NAMALWA (cell line): Measurements from ENCODE around the gene CCNJL.
"Not testable (repeated sequence)": the region's sequence is repeated elsewhere in the genome, so short reads cannot be mapped to it uniquely, and the experiment has no call there.

Experiments
- DNase-seq: peaks from one replicate; pipeline ENCODE4 v3.0.0-alpha.2; 2015; ENCODE audit warnings: low spot score

The CCNJL gene, protein sequence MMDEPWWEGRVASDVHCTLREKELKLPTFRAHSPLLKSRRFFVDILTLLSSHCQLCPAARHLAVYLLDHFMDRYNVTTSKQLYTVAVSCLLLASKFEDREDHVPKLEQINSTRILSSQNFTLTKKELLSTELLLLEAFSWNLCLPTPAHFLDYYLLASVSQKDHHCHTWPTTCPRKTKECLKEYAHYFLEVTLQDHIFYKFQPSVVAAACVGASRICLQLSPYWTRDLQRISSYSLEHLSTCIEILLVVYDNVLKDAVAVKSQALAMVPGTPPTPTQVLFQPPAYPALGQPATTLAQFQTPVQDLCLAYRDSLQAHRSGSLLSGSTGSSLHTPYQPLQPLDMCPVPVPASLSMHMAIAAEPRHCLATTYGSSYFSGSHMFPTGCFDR

DNA sequence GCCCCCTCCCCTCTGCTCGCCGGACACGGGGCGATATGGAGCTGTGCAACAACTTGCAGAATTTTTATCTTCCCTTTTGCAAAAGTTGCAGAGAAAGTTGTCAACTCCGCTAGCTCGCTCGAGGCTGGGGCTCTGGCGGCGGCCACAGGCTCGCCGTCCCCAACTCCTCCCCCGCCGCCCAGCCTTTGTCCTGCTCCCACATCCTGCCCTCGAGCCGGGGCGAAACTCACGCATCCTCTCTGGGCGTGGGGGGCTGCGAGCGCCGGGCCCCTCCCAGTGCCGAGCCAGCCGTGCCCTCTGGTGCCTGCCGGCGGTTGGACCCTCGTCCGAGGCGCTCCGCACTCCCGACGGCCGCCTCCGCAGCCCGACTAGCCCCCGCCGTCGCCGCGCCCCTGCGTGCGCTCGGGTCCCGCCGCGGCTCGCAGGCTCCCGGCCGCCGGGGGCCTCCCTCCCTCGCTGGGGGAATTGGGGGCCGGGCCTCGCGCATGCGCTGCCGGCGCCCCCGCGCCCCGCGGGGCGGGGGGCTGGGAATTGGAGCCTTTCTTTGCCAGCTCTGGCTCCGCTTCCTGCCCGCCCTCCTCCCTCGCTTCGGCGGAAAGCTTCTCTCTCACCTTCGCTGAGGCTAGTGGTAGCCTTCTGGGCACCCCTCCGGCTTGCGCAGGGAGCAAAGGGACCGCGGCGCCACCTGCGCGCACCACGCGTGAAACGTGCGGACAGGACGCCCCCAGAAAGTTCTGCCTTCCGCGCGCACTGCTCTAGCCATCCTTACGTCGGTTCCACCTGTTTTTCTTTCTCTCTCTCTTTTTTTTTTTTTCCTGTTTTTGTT lies at the start of gene CCNJL:
Gene CCNJL (minus strand): TSS at position 431 of the 826 bp plus-strand sequence. CDS start 641 bp downstream, outside the sequence.
- no peak for DNase-seq

DNA sequence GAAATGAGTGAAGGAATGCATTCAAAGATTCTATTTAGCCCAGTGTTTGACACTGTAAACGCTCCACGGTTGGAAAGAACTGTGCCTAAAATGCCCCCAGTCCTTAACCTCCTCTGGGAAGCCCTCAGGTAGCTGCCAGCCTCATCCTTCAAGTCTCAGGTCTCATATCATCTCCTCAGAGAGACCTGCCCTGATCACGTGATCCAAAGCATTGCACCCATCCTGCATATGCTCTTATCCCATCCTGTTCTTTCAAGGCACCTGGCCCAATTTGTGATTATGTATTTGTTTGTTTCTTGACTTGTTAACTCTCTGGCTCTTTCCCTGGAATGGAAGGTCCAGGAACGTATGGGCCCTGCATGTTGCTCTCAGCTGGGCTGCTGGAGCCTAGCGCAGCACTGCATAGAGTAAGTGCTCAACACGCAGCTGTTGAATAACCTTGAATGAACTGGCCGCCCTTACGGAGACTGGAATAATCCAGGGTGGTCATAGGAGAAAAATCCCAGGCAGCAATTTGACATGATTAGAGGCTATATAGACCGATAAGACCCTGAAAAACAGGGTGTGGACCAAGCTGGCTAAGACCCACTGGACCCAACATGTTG lies 49.4 kb upstream of the CCNJL start:
- DNase-seq: no peak

DNA sequence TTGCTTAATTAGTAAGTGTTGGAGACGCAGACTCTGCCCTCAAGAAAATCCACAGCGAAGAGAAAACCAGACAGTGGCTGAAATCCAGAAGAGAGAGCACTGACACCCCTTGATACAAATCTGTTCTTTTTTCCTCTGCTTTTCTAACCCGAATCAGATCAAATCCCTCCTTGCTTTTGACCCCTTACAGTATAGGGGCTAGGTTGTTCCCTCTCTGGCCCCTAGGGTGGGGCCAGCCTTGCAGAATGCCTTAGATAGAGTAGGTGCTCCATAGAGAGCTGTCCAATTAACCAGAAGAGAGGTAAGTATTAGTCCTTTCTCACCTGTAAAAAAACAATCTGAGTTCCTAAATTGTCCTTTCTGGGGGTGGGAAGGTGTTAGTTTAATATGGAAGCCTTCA lies 47.9 kb upstream of the CCNJL start:
- DNase-seq: no peak

DNA sequence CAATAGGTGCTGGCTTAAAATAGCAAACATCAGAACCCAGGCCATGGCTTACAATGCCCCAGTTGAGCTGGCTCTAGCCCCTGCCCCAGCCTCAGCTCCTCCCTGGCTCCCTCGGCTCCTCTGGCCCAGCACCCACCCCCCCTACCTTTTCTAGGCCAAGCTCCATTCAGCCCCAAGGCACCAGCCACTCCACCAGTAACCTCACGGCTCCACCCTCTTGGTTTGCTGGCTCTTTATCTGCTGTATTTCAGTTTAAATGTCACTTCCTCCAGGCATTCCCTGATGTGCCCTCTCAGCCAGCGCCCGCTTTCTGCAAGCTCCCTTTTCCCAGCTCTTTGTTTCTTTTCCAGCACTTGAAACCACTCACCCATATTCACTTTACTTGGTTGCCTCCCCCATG lies 47.5 kb upstream of the CCNJL start:
- no peak for DNase-seq

DNA sequence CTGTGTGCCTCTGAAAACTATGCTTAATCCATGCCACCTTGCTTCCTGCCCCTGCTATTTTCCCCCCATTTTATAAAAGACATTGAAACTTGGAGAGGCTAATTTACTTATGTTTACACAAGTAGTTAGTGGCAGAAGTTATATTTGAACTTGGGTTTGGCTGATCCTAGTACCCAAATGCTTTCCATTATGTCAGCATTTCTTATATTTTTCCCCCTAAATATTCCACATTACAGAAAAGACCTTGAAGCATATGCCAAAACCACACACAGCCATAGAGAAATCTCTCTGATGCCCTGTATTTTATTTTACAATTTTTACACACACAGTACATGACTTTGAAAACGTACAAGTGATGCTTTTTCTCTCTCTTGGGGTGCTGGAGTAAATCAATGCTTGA lies 46.9 kb upstream of the CCNJL start:
- DNase-seq: no peak

DNA sequence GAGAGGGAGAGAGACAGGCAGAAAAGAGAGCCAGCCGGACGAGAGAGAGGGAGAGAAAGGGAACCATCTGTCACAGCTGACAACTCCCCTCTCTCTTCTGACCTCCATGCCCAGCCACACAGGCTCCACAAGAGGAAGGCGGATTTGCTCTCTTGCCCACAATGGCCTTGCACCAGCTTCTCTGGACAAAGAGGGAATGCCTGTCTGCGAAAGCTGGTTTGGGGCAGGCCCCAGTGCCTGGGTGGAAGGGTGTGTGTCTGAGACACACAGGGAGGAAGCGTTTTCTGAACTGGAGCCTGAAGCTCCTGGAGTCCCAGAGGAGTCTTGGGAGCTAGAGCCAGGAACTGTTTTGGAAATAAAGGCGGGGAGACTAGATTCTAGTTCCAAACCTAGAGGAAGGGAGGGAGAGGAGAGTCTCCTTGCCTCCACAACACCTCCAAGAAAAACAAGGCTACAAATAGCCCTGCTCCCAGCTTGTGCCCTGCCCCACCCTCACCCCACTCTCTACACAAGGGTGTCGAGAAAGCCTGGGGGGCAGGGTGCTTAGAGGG lies 45.6 kb upstream of the CCNJL start:
- DNase-seq: no peak

DNA sequence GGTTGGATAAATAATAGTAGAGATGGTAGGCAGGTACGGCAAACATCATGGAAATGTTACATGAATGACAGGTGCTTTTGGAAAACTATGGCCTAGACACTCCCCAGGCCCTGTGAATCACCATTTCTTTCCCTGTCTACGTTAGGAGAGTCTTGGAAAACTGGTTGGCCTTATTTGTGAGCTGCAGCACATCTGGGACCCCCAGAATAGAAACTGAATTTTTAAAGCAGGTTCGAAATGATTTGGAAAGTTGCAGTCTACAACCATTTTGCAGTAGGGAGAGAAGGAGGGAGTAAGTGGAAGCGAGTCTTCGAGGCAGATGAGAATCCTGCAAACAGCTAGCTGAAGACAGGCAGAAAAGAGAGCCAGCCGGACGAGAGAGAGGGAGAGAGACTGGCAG lies 45.0 kb upstream of the CCNJL start:
- DNase-seq: no peak

DNA sequence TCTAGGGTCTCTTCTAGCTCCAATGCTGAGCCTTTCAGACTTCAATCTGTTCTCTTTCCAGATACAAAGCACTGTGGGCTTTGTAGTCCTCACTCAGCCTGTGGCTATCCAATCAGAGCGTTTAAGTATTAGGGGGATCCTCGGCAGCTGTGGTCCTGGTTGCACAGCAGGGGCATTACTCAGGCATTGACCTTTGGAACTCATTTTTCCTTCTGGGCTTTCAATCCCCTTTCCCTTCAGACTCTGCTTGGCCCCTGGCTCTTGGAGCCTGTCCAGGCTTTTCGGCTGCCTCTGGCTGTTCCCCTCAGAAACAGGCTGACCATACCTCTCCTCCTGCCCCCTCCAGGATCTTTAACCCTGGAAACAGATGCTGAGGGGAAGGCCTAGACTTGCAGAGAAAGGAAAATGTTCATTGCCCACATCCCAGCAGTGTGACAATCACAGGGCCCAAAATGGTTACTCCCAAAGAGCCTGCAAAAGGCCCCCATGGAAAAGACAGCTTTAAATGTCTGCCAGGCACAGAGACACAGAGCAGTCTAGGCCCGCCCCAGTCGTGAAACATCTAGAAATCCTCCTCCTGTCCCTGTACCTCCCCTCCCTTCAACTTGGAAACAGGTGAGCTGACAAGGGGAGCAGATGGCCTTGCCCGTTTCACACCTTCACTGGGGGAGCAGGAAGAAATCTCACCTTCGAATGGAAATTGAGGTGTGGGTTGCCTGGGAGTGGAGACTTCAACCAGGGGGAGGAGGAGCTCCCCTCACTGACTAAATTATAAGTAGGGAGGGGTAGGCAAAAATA lies 44.4 kb upstream of the CCNJL start:
- DNase-seq: no peak

DNA sequence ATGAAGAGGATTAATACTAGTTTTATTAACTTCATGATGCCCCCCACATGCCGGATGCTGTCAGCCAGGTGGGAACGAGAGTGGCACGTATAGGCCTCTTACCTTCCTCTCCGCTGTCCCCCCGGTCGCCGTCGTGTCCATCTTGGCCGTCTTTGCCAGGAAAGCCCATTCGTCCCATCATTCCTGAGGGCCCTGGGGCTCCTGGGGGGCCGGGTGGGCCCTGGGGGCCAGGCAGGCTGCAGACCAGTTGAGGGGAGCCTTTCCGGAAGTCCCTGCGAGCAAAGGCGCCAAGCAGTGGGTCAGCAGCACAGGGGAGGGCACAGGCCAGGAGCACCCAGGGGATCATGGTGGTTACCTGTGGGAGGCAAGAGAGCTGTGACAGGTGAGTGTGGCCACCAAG lies 42.3 kb upstream of the CCNJL start:
- DNase-seq: no peak

DNA sequence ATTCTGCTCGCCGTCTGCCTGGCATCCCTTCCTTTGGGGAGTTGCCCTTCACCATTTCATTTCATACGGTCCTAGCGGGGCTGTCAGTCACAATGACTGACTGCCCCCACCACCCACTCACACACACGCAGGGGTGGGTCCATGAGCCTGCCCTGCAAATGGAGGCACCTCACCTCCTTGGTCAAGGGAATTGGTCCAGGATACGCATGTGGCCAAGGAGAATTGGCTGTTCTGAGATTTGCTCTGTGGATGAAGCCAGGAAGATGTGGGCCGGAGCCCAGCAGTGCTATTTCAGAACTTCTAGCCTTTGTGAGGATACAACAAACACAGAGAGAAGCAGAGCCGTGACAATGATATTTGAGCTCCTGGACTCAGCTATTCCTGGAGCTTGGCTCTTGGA lies 41.0 kb upstream of the CCNJL start:
- no peak for DNase-seq

DNA sequence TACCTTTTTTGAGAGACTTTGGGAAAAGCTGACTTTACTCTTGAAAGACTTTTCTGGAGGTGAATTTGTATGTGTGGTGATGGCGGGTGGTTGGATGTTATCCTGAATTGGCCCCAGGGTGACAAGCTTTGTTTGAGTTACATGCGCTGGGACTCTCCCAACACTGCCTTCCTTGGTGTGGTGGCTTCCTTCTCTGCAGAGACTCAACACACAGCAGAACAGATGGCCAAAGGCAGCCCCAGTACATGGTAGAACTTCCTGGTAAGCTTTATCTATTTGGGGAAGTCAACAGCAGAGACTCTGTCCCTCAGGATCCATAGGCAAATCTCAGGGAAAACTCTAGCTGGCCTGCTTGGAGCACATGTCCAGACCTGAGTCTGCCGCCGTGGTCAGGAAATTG lies 39.9 kb upstream of the CCNJL start:
- no peak for DNase-seq

DNA sequence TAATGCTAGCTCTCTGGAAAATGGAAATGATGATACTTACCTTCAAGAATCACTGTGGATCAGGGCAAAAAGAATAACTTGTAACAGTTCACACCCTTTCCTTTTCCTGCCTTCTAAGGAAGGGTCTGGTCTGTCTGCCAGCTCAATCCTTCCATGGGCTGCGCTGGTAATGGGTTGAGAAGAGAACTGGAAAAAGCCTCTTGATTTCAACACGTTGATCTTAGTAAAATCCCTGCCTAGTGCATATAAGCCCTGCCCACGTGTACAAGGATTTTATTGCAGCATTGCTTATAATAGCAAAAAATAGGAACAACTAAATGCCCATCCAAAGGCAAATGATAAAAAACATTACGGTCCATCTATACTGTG lies 37.6 kb upstream of the CCNJL start:
- DNase-seq: no peak

DNA sequence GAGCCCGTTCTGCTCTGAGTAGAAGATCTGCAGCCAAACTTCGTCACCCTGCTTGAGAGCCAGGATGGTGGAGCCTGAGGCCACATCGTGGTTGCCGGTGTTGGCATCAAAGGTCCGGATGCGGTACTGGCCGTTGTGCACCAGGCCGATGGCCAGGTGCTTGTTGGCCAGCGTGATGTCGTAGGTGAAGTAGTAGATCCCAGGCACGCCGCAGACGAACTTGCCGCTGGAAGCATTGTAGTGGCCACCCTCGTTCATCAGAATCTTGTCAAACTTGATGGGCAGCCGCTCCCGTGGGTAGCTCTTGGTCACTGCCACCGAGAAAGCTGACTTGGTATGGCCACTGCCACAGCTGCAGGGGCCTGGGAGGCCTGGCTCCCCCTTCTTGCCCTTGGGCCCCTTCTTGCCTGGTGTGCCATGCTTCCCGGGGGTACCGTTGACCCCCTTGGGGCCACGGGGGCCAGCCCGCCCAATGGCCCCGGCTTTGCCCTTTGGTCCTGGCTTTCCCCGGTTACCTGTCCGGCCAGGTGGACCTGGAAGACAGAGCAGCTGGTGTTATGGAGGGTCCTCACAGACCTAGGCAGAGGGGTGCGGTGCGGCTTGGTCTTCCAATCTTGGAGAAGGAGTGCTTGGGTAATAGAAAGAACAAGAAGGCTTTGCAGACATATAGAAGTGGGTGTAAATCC lies 37.0 kb upstream of the CCNJL start:
- DNase-seq: no peak

DNA sequence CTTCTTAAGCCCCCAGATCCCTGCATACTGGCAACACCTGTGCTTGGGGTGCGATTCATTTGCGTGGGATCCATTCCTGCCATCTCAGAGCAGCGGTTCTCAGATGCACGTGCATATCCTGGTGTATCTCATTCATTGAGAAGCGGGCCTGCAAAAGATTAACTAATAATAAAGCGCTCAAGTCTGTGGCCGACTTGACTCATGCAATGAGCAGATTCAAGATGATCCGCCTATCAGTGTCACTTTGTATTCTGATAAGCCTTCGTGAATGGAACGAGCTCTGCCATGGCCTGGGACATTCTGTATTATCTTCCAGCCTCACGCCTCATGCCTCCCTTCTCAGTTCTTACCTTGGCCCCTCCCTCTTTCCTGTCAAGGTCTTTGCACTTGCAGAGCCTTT lies 35.7 kb upstream of the CCNJL start:
- DNase-seq: no peak

DNA sequence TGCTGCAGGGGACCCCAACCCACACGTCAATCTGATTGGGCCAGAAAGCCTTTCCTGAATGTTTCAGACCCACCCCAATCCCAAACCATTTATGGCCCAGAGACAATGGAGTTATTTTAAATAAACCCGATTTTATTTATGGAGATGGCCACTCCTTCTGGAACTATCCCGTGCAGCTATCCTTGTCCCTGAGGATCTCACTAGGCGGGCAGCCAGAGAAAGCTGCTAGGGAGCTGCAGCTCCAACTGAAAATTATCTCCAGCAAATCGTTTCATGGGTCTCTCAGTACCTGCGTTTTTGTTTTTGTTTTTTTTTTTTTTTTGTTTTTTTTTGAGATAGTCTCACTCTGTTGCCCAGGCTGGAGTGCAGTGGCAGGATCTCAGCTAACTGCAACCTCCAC lies 35.1 kb upstream of the CCNJL start:
- no peak for DNase-seq

DNA sequence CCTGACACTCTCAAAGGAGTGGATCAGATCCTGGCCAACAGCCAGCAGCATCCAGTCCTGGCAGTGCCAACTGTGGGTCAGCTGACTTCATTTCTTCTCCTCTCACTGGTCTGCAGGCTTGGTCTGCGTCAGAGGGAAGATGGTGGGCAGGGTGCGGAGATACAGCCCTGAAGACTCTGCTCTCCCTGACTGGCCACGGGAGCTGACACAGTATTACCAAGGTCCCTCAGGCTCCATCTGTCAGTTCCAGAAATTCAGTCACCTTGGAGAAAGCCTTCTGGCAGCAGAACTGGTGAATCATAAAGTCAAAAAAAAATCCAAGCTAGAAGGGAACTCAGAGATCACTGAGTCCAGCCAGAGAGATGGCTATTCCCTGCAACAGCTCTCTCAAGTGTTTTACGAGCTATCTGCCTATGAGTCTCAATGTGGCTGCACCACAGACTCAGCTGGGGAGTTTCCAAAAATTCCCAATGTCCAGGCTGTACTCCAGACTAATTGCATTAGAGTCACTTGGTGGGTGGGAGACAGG lies 30.1 kb upstream of the CCNJL start:
- DNase-seq: no peak

DNA sequence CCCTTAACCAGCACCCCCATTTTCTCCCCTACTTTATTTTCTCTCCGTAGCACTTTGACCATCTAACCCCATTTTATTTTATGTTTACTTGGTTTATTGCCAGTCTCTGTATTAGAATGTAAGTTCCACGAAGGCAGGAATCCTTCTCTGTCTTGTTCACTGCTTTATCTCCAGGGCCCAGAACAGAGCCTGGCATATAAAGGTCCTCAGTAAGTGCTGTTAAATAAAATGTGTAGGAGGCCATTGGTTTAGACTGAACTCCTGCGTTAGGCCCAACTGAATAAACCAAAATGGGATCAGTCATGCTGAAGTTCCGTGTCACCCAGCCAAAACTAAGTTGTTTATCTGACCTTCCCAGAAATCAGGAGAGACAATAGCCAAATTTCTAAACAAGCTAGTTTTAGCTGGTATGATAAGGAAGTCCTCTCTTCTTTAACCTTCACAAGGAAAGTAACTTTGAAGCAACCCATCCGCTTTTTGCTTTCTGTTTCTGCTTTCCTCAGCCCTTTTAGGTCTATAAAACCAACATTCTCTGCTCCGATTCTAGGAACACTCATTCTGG lies 29.0 kb upstream of the CCNJL start:
- DNase-seq: no peak

DNA sequence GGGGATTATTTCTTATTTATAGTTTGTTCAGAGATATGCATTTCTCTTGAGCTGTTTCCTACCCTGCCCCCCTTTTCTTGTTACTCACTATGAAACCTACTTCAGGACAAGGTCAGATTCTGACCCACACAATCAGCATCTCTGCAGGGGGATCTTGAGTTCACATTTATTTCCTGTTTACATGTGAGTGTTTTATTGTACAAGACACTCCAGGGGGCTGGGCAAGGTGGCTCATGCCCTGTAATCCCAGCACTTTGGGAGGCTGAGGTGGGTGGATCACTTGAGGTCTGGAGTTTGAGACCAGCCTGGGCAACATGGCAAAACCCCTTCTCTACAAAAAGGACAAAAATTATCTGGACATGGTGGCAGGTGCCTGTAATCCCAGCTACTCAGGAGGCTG lies 28.1 kb upstream of the CCNJL start:
- DNase-seq: not testable (repeated sequence)

DNA sequence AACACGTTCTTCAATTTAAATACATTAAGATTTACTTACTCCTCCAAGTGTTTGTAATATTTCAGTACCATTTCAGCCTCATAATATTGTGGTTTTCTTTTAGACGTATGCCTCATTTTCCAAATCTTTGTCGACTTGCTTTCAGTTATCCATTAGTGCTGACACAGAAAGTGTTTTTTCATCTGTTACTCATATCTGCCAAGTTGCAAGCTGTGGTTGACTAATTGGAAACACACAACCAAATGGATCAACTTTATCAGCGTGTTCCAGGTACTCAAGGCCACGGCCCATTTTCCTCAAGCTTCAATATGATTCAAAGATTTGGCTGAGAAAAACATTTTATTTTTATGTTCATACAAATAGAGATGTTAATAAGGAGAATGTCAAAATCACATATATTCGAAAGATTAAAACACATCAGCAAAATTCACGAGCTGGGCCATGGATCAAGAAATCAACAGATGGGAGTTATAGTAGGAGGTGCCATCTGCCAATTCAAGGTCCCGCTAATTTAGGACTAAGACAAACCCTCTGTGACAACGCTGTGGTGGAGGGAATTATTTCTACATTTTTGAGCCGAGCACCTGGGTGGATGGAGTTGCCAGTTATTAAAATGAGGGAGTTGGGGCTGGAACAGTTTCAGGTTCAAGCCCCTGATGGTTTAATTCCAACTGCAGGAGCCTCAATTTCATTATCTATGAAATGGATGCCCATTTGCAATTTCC lies 27.2 kb upstream of the CCNJL start:
- no peak for DNase-seq

DNA sequence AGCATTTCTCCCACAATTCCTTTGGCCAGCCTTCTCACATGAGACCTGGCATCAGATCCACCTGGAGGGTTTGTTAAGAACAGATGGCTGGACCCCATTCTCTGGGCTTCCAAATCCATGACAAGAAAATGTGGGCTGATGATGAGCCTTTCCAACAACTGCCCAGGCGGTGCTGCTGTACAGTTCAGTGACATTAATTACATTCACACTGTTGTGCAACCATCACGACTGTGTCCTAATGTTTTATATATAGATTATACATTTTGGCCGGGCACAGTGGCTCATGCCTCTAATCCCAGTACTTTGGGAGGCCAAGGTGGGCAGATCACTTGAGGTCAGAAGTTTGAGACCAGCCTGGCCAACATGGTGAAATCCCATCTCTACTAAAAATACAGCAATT lies 22.4 kb upstream of the CCNJL start:
- DNase-seq: not testable (repeated sequence)
